ENCODE data around the gene GEMIN8.
A peak's percentile ranks its signal among the peaks of the same experiment; 100 is the strongest.

Gene GEMIN8

DNA sequence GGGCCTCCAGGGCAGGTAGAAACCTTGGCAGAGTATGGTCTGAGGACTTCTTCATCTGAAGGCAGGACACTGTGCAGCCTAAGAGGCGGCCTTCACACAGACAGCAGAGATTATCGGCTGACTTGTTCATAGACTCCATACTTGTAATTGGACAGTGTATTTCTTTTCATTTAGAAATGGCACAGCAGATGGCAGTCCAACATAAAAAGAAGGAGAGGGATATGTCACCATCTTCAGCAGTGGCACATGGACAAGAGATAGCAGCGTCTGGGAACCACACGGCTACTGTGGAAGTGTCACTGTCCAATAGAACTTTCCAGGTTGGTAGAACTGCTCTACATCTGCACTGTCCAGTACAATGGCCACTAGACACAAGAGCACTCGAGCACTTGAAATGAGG lies 21.7 kb upstream of the GEMIN8 start:
- no peak for TF ChIP-seq ZNF266 (tag by site-specific recombination; IDR thresholded peaks at IDR 0.05; ENCODE audit: low read depth)
- TF ChIP-seq ZNF654 (tag by site-specific recombination; IDR thresholded peaks at IDR 0.05; ENCODE audit: low read depth), result peak; percentile 42; the same call in 1 of the 2 replicates
- TF ChIP-seq, protein P1, sequence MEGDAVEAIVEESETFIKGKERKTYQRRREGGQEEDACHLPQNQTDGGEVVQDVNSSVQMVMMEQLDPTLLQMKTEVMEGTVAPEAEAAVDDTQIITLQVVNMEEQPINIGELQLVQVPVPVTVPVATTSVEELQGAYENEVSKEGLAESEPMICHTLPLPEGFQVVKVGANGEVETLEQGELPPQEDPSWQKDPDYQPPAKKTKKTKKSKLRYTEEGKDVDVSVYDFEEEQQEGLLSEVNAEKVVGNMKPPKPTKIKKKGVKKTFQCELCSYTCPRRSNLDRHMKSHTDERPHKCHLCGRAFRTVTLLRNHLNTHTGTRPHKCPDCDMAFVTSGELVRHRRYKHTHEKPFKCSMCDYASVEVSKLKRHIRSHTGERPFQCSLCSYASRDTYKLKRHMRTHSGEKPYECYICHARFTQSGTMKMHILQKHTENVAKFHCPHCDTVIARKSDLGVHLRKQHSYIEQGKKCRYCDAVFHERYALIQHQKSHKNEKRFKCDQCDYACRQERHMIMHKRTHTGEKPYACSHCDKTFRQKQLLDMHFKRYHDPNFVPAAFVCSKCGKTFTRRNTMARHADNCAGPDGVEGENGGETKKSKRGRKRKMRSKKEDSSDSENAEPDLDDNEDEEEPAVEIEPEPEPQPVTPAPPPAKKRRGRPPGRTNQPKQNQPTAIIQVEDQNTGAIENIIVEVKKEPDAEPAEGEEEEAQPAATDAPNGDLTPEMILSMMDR (tag by site-specific recombination; IDR thresholded peaks at IDR 0.05), result peak; percentile 57
- Histone ChIP-seq H3K27ac (ENCODE audit: extremely low read depth, low read depth, low read length) (no peak overlapping the region), H3K4me3 (ENCODE audit: low read depth, low read length) (no peak overlapping the region), H3K4me1 (ENCODE audit: control insufficient read depth, insufficient read depth, low read length) (no peaks in the 10 kb centered on the region), H3K36me3 (ENCODE audit: control insufficient read depth in 2 of 2, insufficient read depth in 1 of 2, low read length in 2 of 2) (no peaks in the 10 kb centered on the region), H3K9me3 (ENCODE audit: control insufficient read depth, insufficient read depth, low read depth, low read length) (peaks cover 2% of the 10 kb centered on the region)
- ChIA-PET CTCF (interaction anchor here (0.6 to 2.0 kb wide), 4 partner anchors 12 to 1094 kb away, joined by 3 to 8 read pairs (median 4); partner anchors contain the start of gene GLRA2), POLR2A (no interaction called here)

DNA sequence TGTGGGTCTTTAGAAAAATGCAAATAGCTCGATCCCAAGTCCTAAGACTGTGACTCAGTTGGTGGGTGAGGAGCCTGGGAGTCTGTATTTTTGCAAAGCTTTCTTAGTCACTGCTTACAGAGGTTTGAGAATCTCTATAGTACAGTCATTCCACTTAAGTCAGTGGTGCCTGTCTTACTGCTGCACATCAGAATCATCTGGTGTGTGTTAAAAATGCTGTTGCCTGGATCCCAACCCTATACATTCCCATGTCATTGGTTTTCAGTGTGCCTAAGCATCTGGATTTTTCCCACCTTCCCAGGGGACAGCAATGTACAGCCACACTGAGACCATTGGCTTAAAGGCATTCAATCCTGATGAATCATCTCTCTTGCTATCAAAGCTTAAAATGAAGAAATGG lies 21.0 kb upstream of the GEMIN8 start:
- ChIA-PET POLR2A (no interaction called here), CTCF (interaction anchor here (0.6 to 0.9 kb wide), 3 partner anchors 95 to 478 kb away, joined by 3 read pairs; no protein-coding TSS in a partner anchor)
- peaks cover 2% of the 10 kb centered on the region for H3K9me3 ChIP-seq (ENCODE audit: control insufficient read depth, insufficient read depth, low read depth, low read length)
- H3K4me3 ChIP-seq (ENCODE audit: low read depth, low read length), result no peak overlapping the region
- no peaks in the 10 kb centered on the region for H3K4me1 ChIP-seq (ENCODE audit: control insufficient read depth, insufficient read depth, low read length)
- no peak for TF ChIP-seq GLI4 (tag by site-specific recombination; IDR thresholded peaks at IDR 0.05)
- TF ChIP-seq MYNN (tag by site-specific recombination; IDR thresholded peaks at IDR 0.05; ENCODE audit: borderline replicate concordance), result no peak
- TF ChIP-seq, protein P2, sequence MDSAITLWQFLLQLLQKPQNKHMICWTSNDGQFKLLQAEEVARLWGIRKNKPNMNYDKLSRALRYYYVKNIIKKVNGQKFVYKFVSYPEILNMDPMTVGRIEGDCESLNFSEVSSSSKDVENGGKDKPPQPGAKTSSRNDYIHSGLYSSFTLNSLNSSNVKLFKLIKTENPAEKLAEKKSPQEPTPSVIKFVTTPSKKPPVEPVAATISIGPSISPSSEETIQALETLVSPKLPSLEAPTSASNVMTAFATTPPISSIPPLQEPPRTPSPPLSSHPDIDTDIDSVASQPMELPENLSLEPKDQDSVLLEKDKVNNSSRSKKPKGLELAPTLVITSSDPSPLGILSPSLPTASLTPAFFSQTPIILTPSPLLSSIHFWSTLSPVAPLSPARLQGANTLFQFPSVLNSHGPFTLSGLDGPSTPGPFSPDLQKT (IDR thresholded peaks at IDR 0.05; ENCODE audit: borderline replicate concordance, low read depth, low read length), result no peak
- TF ChIP-seq, protein P3, sequence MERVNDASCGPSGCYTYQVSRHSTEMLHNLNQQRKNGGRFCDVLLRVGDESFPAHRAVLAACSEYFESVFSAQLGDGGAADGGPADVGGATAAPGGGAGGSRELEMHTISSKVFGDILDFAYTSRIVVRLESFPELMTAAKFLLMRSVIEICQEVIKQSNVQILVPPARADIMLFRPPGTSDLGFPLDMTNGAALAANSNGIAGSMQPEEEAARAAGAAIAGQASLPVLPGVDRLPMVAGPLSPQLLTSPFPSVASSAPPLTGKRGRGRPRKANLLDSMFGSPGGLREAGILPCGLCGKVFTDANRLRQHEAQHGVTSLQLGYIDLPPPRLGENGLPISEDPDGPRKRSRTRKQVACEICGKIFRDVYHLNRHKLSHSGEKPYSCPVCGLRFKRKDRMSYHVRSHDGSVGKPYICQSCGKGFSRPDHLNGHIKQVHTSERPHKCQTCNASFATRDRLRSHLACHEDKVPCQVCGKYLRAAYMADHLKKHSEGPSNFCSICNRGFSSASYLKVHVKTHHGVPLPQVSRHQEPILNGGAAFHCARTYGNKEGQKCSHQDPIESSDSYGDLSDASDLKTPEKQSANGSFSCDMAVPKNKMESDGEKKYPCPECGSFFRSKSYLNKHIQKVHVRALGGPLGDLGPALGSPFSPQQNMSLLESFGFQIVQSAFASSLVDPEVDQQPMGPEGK (tag by site-specific recombination; IDR thresholded peaks at IDR 0.05), result no peak
- TF ChIP-seq ZNF114 (tag by site-specific recombination; IDR thresholded peaks at IDR 0.05), result no peak
- no peak for TF ChIP-seq ZNF501 (tag by site-specific recombination; IDR thresholded peaks at IDR 0.05)
- TF ChIP-seq ZNF596 (tag by site-specific recombination; IDR thresholded peaks at IDR 0.05), result no peak
- TF ChIP-seq YY1 (tag by site-specific recombination; IDR thresholded peaks at IDR 0.05), result no peak
- TF ChIP-seq, protein P4, sequence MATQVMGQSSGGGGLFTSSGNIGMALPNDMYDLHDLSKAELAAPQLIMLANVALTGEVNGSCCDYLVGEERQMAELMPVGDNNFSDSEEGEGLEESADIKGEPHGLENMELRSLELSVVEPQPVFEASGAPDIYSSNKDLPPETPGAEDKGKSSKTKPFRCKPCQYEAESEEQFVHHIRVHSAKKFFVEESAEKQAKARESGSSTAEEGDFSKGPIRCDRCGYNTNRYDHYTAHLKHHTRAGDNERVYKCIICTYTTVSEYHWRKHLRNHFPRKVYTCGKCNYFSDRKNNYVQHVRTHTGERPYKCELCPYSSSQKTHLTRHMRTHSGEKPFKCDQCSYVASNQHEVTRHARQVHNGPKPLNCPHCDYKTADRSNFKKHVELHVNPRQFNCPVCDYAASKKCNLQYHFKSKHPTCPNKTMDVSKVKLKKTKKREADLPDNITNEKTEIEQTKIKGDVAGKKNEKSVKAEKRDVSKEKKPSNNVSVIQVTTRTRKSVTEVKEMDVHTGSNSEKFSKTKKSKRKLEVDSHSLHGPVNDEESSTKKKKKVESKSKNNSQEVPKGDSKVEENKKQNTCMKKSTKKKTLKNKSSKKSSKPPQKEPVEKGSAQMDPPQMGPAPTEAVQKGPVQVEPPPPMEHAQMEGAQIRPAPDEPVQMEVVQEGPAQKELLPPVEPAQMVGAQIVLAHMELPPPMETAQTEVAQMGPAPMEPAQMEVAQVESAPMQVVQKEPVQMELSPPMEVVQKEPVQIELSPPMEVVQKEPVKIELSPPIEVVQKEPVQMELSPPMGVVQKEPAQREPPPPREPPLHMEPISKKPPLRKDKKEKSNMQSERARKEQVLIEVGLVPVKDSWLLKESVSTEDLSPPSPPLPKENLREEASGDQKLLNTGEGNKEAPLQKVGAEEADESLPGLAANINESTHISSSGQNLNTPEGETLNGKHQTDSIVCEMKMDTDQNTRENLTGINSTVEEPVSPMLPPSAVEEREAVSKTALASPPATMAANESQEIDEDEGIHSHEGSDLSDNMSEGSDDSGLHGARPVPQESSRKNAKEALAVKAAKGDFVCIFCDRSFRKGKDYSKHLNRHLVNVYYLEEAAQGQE (tag by site-specific recombination; IDR thresholded peaks at IDR 0.05), result no peak
- no peak for TF ChIP-seq ZNF777 (tag by site-specific recombination; IDR thresholded peaks at IDR 0.05; ENCODE audit: borderline replicate concordance)
- TF ChIP-seq, protein P5, sequence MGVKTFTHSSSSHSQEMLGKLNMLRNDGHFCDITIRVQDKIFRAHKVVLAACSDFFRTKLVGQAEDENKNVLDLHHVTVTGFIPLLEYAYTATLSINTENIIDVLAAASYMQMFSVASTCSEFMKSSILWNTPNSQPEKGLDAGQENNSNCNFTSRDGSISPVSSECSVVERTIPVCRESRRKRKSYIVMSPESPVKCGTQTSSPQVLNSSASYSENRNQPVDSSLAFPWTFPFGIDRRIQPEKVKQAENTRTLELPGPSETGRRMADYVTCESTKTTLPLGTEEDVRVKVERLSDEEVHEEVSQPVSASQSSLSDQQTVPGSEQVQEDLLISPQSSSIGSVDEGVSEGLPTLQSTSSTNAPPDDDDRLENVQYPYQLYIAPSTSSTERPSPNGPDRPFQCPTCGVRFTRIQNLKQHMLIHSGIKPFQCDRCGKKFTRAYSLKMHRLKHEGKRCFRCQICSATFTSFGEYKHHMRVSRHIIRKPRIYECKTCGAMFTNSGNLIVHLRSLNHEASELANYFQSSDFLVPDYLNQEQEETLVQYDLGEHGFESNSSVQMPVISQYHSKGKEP (tag by site-specific recombination; IDR thresholded peaks at IDR 0.05), result no peak
- TF ChIP-seq ZNF610 (tag by site-specific recombination; IDR thresholded peaks at IDR 0.05; ENCODE audit: borderline replicate concordance), result no peak
- H3K36me3 ChIP-seq (ENCODE audit: control insufficient read depth in 2 of 2, insufficient read depth in 1 of 2, low read length in 2 of 2), result no peaks in the 10 kb centered on the region
- no peak overlapping the region for H3K27ac ChIP-seq (ENCODE audit: extremely low read depth, low read depth, low read length)
